ENCODE measurements around the gene RBM33. TPM values are rescaled to one million over a fixed set of nuclear protein-coding genes. Genes with fewer than 3 reads are reported as not detected.
A peak's percentile ranks its signal among the peaks of the same experiment; 100 is the strongest.

RBM33 gene, protein sequence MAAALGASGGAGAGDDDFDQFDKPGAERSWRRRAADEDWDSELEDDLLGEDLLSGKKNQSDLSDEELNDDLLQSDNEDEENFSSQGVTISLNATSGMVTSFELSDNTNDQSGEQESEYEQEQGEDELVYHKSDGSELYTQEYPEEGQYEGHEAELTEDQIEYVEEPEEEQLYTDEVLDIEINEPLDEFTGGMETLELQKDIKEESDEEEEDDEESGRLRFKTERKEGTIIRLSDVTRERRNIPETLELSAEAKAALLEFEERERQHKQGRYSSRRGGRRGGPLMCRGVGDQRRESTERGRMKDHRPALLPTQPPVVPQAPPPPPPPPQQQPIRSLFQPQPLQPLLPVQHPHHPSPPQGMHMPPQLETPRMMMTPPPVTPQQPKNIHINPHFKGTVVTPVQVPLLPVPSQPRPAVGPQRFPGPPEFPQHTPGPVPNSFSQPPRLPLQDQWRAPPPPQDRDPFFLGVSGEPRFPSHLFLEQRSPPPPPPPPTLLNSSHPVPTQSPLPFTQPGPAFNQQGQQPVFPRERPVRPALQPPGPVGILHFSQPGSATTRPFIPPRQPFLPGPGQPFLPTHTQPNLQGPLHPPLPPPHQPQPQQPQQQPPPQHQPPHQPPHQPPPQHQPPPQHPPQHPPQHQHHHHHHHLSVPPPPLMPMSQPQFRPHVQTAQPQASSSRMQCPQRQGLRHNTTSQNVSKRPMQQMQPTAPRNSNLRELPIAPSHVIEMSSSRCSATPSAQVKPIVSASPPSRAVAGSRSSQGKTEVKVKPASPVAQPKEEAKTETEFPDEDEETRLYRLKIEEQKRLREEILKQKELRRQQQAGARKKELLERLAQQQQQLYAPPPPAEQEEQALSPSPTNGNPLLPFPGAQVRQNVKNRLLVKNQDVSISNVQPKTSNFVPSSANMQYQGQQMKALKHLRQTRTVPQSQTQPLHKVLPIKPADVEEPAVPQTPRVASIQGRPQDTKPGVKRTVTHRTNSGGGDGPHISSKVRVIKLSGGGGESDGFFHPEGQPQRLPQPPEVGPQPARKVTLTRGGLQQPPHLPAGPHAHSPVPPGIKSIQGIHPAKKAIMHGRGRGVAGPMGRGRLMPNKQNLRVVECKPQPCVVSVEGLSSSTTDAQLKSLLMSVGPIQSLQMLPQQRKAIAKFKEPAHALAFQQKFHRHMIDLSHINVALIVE
- total RNA-seq, result 100 to 1,000 TPM in 1 of 5 donors, 10 to 100 TPM in 4; 60.2 to 182 (median 62.9) TPM
- 1 to 10 TPM; 7.5 to 9.1 (median 8.6) TPM for polyA plus RNA-seq
- long read RNA-seq, donor 1, partial matches to known transcripts, result 0 of 3 reads
- long read RNA-seq, donor 1, other reads (novel, unspliced or antisense), result 0 of 3 reads
- long read RNA-seq, donor 2, partial matches to known transcripts, result 0 of 1 reads
- long read RNA-seq, donor 2, other reads (novel, unspliced or antisense), result 0 of 1 reads
- long read RNA-seq, donor 3, partial matches to known transcripts, result 0 of 1 reads
- long read RNA-seq, donor 3, other reads (novel, unspliced or antisense), result 0 of 1 reads
- long read RNA-seq, donor 4, result 0 reads
- long read RNA-seq, donor 5, partial matches to known transcripts, result 0 of 4 reads
- long read RNA-seq, donor 5, other reads (novel, unspliced or antisense), result 0 of 4 reads
- long read RNA-seq, donor 6, transcript RBM33-201 (6 exons, 1,404 nt), result major isoform, 5 of 21 reads
- long read RNA-seq, donor 6, partial matches to known transcripts, result 5 of 21 reads
- long read RNA-seq, donor 6, other reads (novel, unspliced or antisense), result 11 of 21 reads
- long read RNA-seq, donor 7, partial matches to known transcripts, result 0 of 4 reads
- long read RNA-seq, donor 7, other reads (novel, unspliced or antisense), result 0 of 4 reads
- long read RNA-seq, donor 8, partial matches to known transcripts, result 0 of 3 reads
- long read RNA-seq, donor 8, other reads (novel, unspliced or antisense), result 0 of 3 reads
- long read RNA-seq, donor 9, partial matches to known transcripts, result 0 of 2 reads
- long read RNA-seq, donor 9, other reads (novel, unspliced or antisense), result 0 of 2 reads
- long read RNA-seq, donor 10, result 0 reads

DNA sequence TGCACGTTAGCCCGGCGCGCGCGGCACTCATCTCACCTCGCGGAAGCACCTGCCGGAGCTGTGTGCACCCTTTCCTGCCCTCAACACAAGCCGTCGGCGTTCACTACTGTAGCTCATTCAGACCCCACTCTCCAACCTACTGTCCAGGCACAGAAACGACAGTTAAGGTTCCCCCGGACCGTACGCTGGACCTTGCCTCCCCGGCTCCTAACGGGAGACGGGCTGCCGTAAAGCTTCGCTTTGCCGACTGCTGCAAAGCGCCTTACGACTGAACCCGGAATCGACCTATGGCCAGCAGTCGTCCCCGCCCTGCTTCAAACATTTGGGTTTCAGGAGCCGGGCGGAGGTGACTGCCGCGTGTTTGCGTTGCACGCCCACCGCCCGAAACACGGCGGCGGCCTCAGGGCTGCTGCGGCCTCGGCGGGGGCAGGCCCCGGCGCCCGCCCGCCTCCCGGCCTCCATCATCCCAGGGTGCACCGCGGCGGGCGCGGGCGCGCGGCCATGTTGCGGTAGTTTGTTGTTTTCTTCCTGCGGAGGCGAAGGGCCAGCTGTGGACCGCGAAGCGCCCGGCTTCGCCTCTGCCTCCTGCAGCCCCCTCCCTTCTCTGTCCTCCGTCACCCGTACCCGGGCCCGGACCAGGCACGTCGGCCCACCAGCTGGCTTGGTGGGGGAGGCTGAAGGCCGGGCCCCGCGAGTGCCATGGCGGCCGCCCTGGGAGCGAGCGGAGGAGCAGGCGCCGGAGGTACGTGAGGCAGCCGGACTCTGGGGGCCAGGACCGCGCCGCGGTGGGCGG is at the start of gene RBM33:
RBM33 (plus strand) TSS at position 484 of the 793 bp plus-strand sequence; CDS start at position 700, 216 bp downstream.
- Histone ChIP-seq H3K4me3 (peak within 1 kb of the TSS; percentile 78 to 98 (median 96)), H3K27ac (peak within 1 kb of the TSS; percentile 88 to 97 (median 94)), H3K9me3 (peaks cover 0 to 14% (median 5%) of the 10 kb centered on the region in 4 donors), H3K36me3 (peaks cover 0 to 48% (median 33%) of the 10 kb centered on the region in 4 donors), H3K27me3 (no peaks in the 10 kb centered on the region), H3K4me1 (peaks cover 5 to 38% (median 34%) of the 10 kb centered on the region in 4 donors)
- TF ChIP-seq POLR2A (IDR thresholded peaks at IDR 0.05) (no peak), POLR2AphosphoS5 (IDR thresholded peaks at IDR 0.05) (peak; percentile 9 to 52 (median 34)), EP300 (IDR thresholded peaks at IDR 0.05) (no peak)
- TF ChIP-seq, protein P1, sequence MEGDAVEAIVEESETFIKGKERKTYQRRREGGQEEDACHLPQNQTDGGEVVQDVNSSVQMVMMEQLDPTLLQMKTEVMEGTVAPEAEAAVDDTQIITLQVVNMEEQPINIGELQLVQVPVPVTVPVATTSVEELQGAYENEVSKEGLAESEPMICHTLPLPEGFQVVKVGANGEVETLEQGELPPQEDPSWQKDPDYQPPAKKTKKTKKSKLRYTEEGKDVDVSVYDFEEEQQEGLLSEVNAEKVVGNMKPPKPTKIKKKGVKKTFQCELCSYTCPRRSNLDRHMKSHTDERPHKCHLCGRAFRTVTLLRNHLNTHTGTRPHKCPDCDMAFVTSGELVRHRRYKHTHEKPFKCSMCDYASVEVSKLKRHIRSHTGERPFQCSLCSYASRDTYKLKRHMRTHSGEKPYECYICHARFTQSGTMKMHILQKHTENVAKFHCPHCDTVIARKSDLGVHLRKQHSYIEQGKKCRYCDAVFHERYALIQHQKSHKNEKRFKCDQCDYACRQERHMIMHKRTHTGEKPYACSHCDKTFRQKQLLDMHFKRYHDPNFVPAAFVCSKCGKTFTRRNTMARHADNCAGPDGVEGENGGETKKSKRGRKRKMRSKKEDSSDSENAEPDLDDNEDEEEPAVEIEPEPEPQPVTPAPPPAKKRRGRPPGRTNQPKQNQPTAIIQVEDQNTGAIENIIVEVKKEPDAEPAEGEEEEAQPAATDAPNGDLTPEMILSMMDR (IDR thresholded peaks at IDR 0.05), result peak in 1 of 7 experiments; percentile 1
- DNase-seq, result peak; percentile 76 to 95
- intact Hi-C loops (cut with DNase I; ENCODE audit: low total_unique reads), result loop anchor here (10.0 kb wide), 1 partner anchor 80 kb away; no protein-coding TSS in a partner anchor
- 0 to 1% (median 0%) methylated on average over 27 to 85 of the region's 85 CpGs for WGBS, 5 donors

DNA sequence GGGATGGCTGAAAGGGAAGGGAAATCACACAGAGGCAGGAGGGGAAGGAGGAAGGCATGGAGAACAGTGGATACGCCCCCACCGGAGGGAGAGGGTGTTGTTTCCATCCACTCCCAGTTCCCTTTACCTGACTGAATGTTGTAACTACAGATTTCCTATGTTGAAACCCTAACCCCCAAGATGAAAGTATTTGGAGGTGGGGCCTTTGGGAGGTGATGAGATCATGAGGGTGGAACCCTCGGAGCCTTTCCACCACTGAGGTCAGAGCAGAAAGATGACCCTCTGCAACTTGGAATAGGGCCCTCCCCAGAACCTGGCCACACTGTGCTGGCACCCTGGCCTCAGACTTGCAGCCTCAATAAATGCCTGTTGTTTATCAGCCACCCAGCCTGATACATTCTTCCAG is 49.5 kb upstream of the RBM33 start:
- WGBS, 5 donors, result 32 to 39% (median 36%) methylated on average over 3 of the region's 3 CpGs
- peak in 1 of 2 donors; percentile 21 for DNase-seq
- Histone ChIP-seq H3K27ac (peak overlapping the region in 1 of 5 donors; percentile 3), H3K4me1 (peaks cover 0 to 47% (median 12%) of the 10 kb centered on the region in 4 donors), H3K9me3 (no peaks in the 10 kb centered on the region), H3K4me3 (no peak overlapping the region), H3K36me3 (no peaks in the 10 kb centered on the region), H3K27me3 (peaks cover 0 to 36% (median 0%) of the 10 kb centered on the region in 3 donors)
- intact Hi-C loops (cut with DNase I; ENCODE audit: low total_unique reads), result no loop called here
- TF ChIP-seq EP300 (IDR thresholded peaks at IDR 0.05), result no peak

DNA sequence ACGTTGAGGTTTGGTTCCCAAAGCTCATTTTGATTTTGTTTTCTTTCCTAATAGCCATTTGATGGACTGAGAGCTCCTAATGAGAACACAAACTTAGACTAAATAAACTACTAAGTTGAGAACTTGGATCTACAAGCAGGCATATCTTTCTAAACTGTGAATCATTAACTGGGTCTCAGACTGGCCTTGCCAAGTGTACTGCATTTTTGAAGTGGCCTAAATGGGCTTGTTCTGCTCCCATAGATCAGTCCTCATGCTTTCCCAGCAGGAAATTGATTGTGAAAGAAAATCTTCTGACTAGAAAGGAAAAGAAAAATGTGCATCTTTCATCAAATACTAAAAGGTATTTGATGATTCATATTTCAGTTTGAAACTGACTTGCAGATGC is 46.7 kb upstream of the RBM33 start:
- intact Hi-C loops (cut with DNase I; ENCODE audit: low total_unique reads), result no loop called here
- TF ChIP-seq, protein P1 (IDR thresholded peaks at IDR 0.05), result no peak
- TF ChIP-seq POLR2AphosphoS5 (IDR thresholded peaks at IDR 0.05), result peak in 1 of 3 donors; percentile 8
- DNase-seq, result peak; percentile 29 to 49

More for the DNA sequence above, 46.7 kb upstream of the RBM33 start:
- WGBS, 5 donors, result 15 to 48% (median 27%) methylated on average over 1 of the region's 1 CpG
- H3K9me3 ChIP-seq, result no peaks in the 10 kb centered on the region
- H3K36me3 ChIP-seq, result no peaks in the 10 kb centered on the region
- H3K27ac ChIP-seq, result no peak overlapping the region
- peaks cover 0 to 31% (median 11%) of the 10 kb centered on the region in 4 donors for H3K4me1 ChIP-seq
- no peak overlapping the region for H3K4me3 ChIP-seq
- peaks cover 0 to 29% (median 0%) of the 10 kb centered on the region in 3 donors for H3K27me3 ChIP-seq
